SK-N-SH (cell line): ENCODE results near the gene PPA1. TPM values are rescaled to one million over a fixed set of nuclear protein-coding genes. Genes with fewer than 3 reads are reported as not detected.

Experiments used
- CTCF ChIA-PET: fragments of 300-600, 350-600 bp; formaldehyde crosslinking; extraction: SDS; loops from one replicate; lab custom pipeline; 2021; lab: Yijun Ruan, JAX
- POLR2A ChIA-PET: fragments of 350-600 bp; sonication (Branson Sonifier 250); formaldehyde crosslinking; extraction: SDS; loops from one replicate; lab custom pipeline; 2020; ENCODE audit warnings: antibody characterized with exemption, inconsistent platforms; lab: Yijun Ruan, JAX
- DNase-seq: peaks from one replicate; pipeline ENCODE4 v3.0.0; 2012
- H2AFZ ChIP-seq: fragments of 200-600 bp; sonication (generic); 2 replicates; pipeline ENCODE4 v1.8.1; 2016; ENCODE audit warnings: antibody characterized with exemption, mild to moderate bottlenecking, low read depth
- H3F3A ChIP-seq: fragments of 200-600 bp; sonication (generic); replicated peaks from 2 replicates; pipeline ENCODE3; 2016; ENCODE audit warnings: antibody characterized with exemption, mild to moderate bottlenecking; ENCODE audit not compliant: insufficient read depth
- H3K27ac ChIP-seq, 2 experiments: fragments of 200-500 bp in 1 of 2; fragments of 200-600 bp in 1 of 2; sonication (Bioruptor generic) in 1 of 2; sonication (generic), shearing (Covaris generic) in 1 of 2; 2 replicates each; pipeline versions ENCODE4 v1.5.1 to v1.6.1; 2014 to 2016; ENCODE audit warnings: low read depth in 2 of 2, inconsistent platforms in 1 of 2, low read length in 1 of 2, mild to moderate bottlenecking in 1 of 2, mixed read lengths in 1 of 2
- H3K27me3 ChIP-seq: fragments of 200-600 bp; sonication (generic), shearing (Covaris generic); 2 replicates; pipeline ENCODE4 v1.6.1; 2016; ENCODE audit warnings: mixed run types; ENCODE audit not compliant: insufficient read depth
- H3K36me3 ChIP-seq, 2 experiments: fragments of 200-500 bp in 1 of 2; fragments of 200-600 bp in 1 of 2; sonication (Bioruptor generic) in 1 of 2; sonication (generic) in 1 of 2; replicated peaks in 1 of 2; 2 replicates each; pipeline versions ENCODE3 to v1.5.1; 2014 to 2016; ENCODE audit warnings: low read length in 1 of 2, mild to moderate bottlenecking in 1 of 2; ENCODE audit not compliant: insufficient read depth in 2 of 2, control insufficient read depth in 1 of 2
- H3K4me1 ChIP-seq, 2 experiments: fragments of 200-500 bp in 1 of 2; fragments of 200-600 bp in 1 of 2; sonication (Bioruptor generic) in 1 of 2; sonication (generic), shearing (Covaris generic) in 1 of 2; 2 replicates each; pipeline versions ENCODE4 v1.5.1 to v1.6.1; 2014 to 2016; ENCODE audit warnings: low read depth in 1 of 2, low read length in 1 of 2, mixed run types in 1 of 2; ENCODE audit not compliant: insufficient read depth in 2 of 2, control insufficient read depth in 1 of 2
- H3K4me2 ChIP-seq: fragments of 200-600 bp; sonication (generic), shearing (Covaris generic); 2 replicates; pipeline ENCODE4 v1.6.1; 2017; ENCODE audit warnings: mixed run types
- H3K4me3 ChIP-seq, 2 experiments: fragments of 200-500 bp in 1 of 2; fragments of 200-600 bp in 1 of 2; sonication (Bioruptor generic) in 1 of 2; sonication (generic), shearing (Covaris generic) in 1 of 2; 2 replicates each; pipeline versions ENCODE4 v1.5.1 to v1.8.1; 2014 to 2016; ENCODE audit warnings: low read depth in 2 of 2, inconsistent platforms in 1 of 2, low read length in 1 of 2, mild to moderate bottlenecking in 1 of 2, mixed read lengths in 1 of 2, moderate library complexity in 1 of 2
- H3K79me2 ChIP-seq: fragments of 200-600 bp; sonication (generic); 2 replicates; pipeline ENCODE4 v1.8.1; 2017; ENCODE audit warnings: mild to moderate bottlenecking; ENCODE audit not compliant: insufficient read depth
- H3K9ac ChIP-seq: fragments of 200-600 bp; sonication (generic); 2 replicates; pipeline ENCODE4 v1.6.1; 2017; ENCODE audit warnings: mixed run types
- H3K9me2 ChIP-seq: fragments of 200-600 bp; sonication (generic); 2 replicates; pipeline ENCODE4 v1.6.1; 2017; ENCODE audit warnings: mixed run types
- H3K9me3 ChIP-seq: fragments of 200-600 bp; sonication (generic); 2 replicates; pipeline ENCODE4 v1.6.1; 2017; ENCODE audit warnings: mixed run types, mild to moderate bottlenecking, moderate library complexity
- H4K20me1 ChIP-seq: fragments of 200-600 bp; sonication (generic); 2 replicates; pipeline ENCODE4 v1.6.1; 2017; ENCODE audit warnings: mild to moderate bottlenecking, mixed run types; ENCODE audit not compliant: insufficient read depth
- CHD2 ChIP-seq: fragments of 150-350 bp; IDR thresholded peaks from 2 replicates; pipeline ENCODE4 v1.6.1; 2018; ENCODE audit warnings: low read length; ENCODE audit not compliant: partially characterized antibody
- EZH2phosphoT487 ChIP-seq: fragments of 200-600 bp; sonication (generic); IDR thresholded peaks from 2 replicates; pipeline ENCODE4 v1.6.1; 2017; ENCODE audit warnings: low read depth, mixed run types, mild to moderate bottlenecking, antibody characterized with exemption, moderate library complexity, borderline replicate concordance
- FOSL2 ChIP-seq: IDR thresholded peaks from 2 replicates; pipeline ENCODE4 v1.4.0; 2012; ENCODE audit warnings: low read depth, mild to moderate bottlenecking, moderate library complexity, borderline replicate concordance
- FOXM1 ChIP-seq: IDR thresholded peaks from 2 replicates; pipeline ENCODE4 v1.4.0; 2012; ENCODE audit warnings: low read depth, mild to moderate bottlenecking
- GATA2 ChIP-seq: sonication (generic); formaldehyde crosslinking; IDR thresholded peaks from 2 replicates; pipeline ENCODE4 v1.5.0; 2020; ENCODE audit warnings: mild to moderate bottlenecking, missing genetic modification reagents
- MXI1 ChIP-seq: IDR thresholded peaks from 2 replicates; pipeline ENCODE4 v1.6.1; 2012; ENCODE audit warnings: mild to moderate bottlenecking, low read depth, low read length, improper control_type of control experiment
- NRF1 ChIP-seq: IDR thresholded peaks from 2 replicates; pipeline ENCODE4 v1.6.1; 2012; ENCODE audit warnings: low read depth, mild to moderate bottlenecking, low read length
- RAD21 ChIP-seq: IDR thresholded peaks from 2 replicates; pipeline ENCODE4 v1.6.1; 2012; ENCODE audit warnings: mild to moderate bottlenecking, low read length
- RCOR1 ChIP-seq: fragments of 150-350 bp; IDR thresholded peaks from 2 replicates; pipeline ENCODE4 v1.6.1; 2017; ENCODE audit warnings: antibody characterized with exemption, low read length
- RXRA ChIP-seq: IDR thresholded peaks from 2 replicates; pipeline ENCODE4 v1.4.0; 2012; ENCODE audit warnings: low read depth, mild to moderate bottlenecking, borderline replicate concordance
- SMC3 ChIP-seq: IDR thresholded peaks from 2 replicates; pipeline ENCODE4 v1.6.1; 2012; ENCODE audit warnings: low read depth, low read length, improper control_type of control experiment
- TAF1 ChIP-seq: IDR thresholded peaks from 2 replicates; pipeline ENCODE4 v1.6.1; 2012; ENCODE audit warnings: low read depth, mild to moderate bottlenecking, low read length, moderate library complexity, borderline replicate concordance
- TCF12 ChIP-seq: IDR thresholded peaks from 2 replicates; pipeline ENCODE4 v1.4.0; 2012
- TEAD4 ChIP-seq: IDR thresholded peaks from 2 replicates; pipeline ENCODE4 v1.4.0; 2012; ENCODE audit warnings: mild to moderate bottlenecking, borderline replicate concordance; ENCODE audit not compliant: insufficient read depth
- YY1 ChIP-seq: IDR thresholded peaks from 2 replicates; pipeline ENCODE4 v1.4.0; 2012; ENCODE audit warnings: low read depth, mild to moderate bottlenecking
- WGBS: methylation state at CpG from one replicate; pipeline ENCODE4 v1.1.6; 2017; ENCODE audit warnings: low lambda C conversion rate; 5-methylcytosine and 5-hydroxymethylcytosine counted together
- polyA plus RNA-seq, 3 experiments: library from polyadenylated mRNA; depleted of rRNA; stranded (reverse); fragments of >200 nt; gene quantifications; 2 replicates each; pipeline ENCODE4 v1.2.3, GENCODE V29; 2012
- TF ChIP-seq, protein P1 (sequence below): IDR thresholded peaks from 2 replicates; pipeline ENCODE4; 2012
- TF ChIP-seq, protein P2 (sequence below): IDR thresholded peaks from 2 replicates; pipeline ENCODE4 v1.6.1; 2012; ENCODE audit warnings: mild to moderate bottlenecking, low read depth, low read length, moderate library complexity
- TF ChIP-seq, protein P3 (sequence below): IDR thresholded peaks from 2 replicates; pipeline ENCODE4 v1.4.0; 2012; ENCODE audit warnings: low read depth, borderline replicate concordance
- TF ChIP-seq, protein P4 (sequence below): IDR thresholded peaks from 2 replicates; pipeline ENCODE4 v1.4.0; 2012; ENCODE audit warnings: low read depth
- TF ChIP-seq, protein P5 (sequence below): IDR thresholded peaks from 2 replicates; pipeline ENCODE4 v1.4.0; 2012; ENCODE audit warnings: low read depth, borderline replicate concordance

The PPA1 gene
- polyA plus RNA-seq, 1 of the 3 experiments (the other 2 are of a cell fraction): 125 TPM

DNA sequence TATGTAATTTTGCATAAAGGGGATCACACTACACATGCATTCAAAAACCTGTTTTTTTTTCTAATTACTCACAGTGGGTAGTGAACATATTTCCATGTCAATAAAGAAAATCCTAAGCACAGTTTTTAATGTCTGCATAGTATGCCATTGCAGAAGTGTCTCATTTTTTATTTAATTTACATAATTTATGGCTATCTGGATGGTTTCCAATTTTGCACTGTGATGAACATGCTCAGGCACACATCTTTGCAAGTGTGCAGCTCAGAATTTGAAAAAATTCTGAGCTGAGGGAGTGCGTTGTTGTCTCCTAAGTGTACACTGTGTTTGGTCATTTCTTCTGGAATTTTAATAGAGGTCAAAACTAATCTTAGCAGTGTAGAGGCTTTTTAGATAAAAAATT is 48.4 kb upstream of the PPA1 start:
- Histone ChIP-seq H3K9me3 (no peaks in the 10 kb centered on the region), H3K4me2 (no peak overlapping the region), H4K20me1 (no peaks in the 10 kb centered on the region), H3K4me1 (peaks cover 0 to 5% of the 10 kb centered on the region in 2 experiments; a peak in 1 of 4 replicates), H2AFZ (no peak overlapping the region), H3K27me3 (peaks cover 32% of the 10 kb centered on the region), H3K79me2 (no peaks in the 10 kb centered on the region), H3F3A (no peaks in the 10 kb centered on the region), H3K4me3 (no peak overlapping the region), H3K9ac (no peak overlapping the region), H3K9me2 (no peaks in the 10 kb centered on the region), H3K27ac (no peak overlapping the region), H3K36me3 (no peaks in the 10 kb centered on the region)
- POLR2A ChIA-PET: no interaction called here
- CTCF ChIA-PET: interaction anchor here (0.8 to 4.9 kb wide), 3 partner anchors 9 to 82 kb away, joined by 3 to 27 read pairs (median 9); no protein-coding TSS in a partner anchor
- WGBS: 71% methylated on average over 1 of the region's 1 CpG
- no peak for TF ChIP-seq RAD21
- no peak for TF ChIP-seq NRF1
- TF ChIP-seq SMC3: no peak
- no peak for TF ChIP-seq RCOR1
- no peak for TF ChIP-seq TEAD4
- TF ChIP-seq, protein P1, sequence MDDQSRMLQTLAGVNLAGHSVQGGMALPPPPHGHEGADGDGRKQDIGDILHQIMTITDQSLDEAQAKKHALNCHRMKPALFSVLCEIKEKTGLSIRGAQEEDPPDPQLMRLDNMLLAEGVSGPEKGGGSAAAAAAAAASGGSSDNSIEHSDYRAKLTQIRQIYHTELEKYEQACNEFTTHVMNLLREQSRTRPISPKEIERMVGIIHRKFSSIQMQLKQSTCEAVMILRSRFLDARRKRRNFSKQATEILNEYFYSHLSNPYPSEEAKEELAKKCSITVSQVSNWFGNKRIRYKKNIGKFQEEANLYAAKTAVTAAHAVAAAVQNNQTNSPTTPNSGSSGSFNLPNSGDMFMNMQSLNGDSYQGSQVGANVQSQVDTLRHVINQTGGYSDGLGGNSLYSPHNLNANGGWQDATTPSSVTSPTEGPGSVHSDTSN: no peak
- TF ChIP-seq FOSL2: no peak
- no peak for TF ChIP-seq TAF1
- no peak for TF ChIP-seq TCF12
- TF ChIP-seq FOXM1: no peak
- TF ChIP-seq RXRA: no peak
- no peak for DNase-seq

DNA sequence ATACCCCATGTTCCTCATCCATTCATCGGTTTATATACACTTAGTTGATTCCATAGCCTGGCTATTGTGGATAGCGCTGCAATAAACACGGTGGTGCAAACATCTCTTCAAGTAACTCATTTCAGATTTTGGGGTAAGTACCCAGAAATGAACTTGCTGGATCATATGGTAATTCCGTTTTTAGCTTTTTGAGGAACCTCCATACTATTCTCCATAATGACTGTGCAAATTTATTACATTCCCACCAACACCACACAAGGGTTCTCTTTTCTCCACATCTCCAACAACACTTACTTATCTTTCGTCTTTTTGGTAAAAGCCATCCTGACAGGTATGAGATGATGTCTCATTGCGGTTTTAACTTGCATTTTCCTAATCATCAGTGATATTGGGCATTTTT is 46.9 kb upstream of the PPA1 start:
- peaks cover 0 to 5% of the 10 kb centered on the region in 2 experiments; a peak in 1 of 4 replicates for H3K4me1 ChIP-seq
- POLR2A ChIA-PET: no interaction called here
- TF ChIP-seq MXI1 (no peak), EZH2phosphoT487 (no peak), TAF1 (no peak), FOXM1 (no peak), GATA2 (no peak), YY1 (no peak), CHD2 (no peak)
- TF ChIP-seq, protein P1: no peak
- TF ChIP-seq, protein P2, sequence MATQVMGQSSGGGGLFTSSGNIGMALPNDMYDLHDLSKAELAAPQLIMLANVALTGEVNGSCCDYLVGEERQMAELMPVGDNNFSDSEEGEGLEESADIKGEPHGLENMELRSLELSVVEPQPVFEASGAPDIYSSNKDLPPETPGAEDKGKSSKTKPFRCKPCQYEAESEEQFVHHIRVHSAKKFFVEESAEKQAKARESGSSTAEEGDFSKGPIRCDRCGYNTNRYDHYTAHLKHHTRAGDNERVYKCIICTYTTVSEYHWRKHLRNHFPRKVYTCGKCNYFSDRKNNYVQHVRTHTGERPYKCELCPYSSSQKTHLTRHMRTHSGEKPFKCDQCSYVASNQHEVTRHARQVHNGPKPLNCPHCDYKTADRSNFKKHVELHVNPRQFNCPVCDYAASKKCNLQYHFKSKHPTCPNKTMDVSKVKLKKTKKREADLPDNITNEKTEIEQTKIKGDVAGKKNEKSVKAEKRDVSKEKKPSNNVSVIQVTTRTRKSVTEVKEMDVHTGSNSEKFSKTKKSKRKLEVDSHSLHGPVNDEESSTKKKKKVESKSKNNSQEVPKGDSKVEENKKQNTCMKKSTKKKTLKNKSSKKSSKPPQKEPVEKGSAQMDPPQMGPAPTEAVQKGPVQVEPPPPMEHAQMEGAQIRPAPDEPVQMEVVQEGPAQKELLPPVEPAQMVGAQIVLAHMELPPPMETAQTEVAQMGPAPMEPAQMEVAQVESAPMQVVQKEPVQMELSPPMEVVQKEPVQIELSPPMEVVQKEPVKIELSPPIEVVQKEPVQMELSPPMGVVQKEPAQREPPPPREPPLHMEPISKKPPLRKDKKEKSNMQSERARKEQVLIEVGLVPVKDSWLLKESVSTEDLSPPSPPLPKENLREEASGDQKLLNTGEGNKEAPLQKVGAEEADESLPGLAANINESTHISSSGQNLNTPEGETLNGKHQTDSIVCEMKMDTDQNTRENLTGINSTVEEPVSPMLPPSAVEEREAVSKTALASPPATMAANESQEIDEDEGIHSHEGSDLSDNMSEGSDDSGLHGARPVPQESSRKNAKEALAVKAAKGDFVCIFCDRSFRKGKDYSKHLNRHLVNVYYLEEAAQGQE: no peak
- TF ChIP-seq, protein P3, sequence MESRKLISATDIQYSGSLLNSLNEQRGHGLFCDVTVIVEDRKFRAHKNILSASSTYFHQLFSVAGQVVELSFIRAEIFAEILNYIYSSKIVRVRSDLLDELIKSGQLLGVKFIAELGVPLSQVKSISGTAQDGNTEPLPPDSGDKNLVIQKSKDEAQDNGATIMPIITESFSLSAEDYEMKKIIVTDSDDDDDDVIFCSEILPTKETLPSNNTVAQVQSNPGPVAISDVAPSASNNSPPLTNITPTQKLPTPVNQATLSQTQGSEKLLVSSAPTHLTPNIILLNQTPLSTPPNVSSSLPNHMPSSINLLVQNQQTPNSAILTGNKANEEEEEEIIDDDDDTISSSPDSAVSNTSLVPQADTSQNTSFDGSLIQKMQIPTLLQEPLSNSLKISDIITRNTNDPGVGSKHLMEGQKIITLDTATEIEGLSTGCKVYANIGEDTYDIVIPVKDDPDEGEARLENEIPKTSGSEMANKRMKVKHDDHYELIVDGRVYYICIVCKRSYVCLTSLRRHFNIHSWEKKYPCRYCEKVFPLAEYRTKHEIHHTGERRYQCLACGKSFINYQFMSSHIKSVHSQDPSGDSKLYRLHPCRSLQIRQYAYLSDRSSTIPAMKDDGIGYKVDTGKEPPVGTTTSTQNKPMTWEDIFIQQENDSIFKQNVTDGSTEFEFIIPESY: no peak
- TF ChIP-seq, protein P4, sequence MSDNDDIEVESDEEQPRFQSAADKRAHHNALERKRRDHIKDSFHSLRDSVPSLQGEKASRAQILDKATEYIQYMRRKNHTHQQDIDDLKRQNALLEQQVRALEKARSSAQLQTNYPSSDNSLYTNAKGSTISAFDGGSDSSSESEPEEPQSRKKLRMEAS: no peak
- TF ChIP-seq, protein P5, sequence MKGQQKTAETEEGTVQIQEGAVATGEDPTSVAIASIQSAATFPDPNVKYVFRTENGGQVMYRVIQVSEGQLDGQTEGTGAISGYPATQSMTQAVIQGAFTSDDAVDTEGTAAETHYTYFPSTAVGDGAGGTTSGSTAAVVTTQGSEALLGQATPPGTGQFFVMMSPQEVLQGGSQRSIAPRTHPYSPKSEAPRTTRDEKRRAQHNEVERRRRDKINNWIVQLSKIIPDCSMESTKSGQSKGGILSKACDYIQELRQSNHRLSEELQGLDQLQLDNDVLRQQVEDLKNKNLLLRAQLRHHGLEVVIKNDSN: no peak

More for the DNA sequence above, 46.9 kb upstream of the PPA1 start:
- WGBS: 74% methylated on average over 6 of the region's 6 CpGs
- no peaks in the 10 kb centered on the region for H3K36me3 ChIP-seq
- no peak overlapping the region for H3K4me2 ChIP-seq
- H3F3A ChIP-seq: no peaks in the 10 kb centered on the region
- H3K9me3 ChIP-seq: no peaks in the 10 kb centered on the region
- H3K9me2 ChIP-seq: no peaks in the 10 kb centered on the region
- H3K27ac ChIP-seq: no peak overlapping the region
- H3K9ac ChIP-seq: no peak overlapping the region
- peaks cover 32% of the 10 kb centered on the region for H3K27me3 ChIP-seq
- no peak overlapping the region for H3K4me3 ChIP-seq
- no peaks in the 10 kb centered on the region for H4K20me1 ChIP-seq
- no peaks in the 10 kb centered on the region for H3K79me2 ChIP-seq
- CTCF ChIA-PET: no interaction called here
- H2AFZ ChIP-seq: no peak overlapping the region
- DNase-seq: no peak
